Liver (tissue), 3 donors: ENCODE data around the gene TCERG1L.

Experiments
- CTCF ChIP-seq: fragments of 150-350 bp; IDR thresholded peaks from 2 replicates; pipeline ENCODE4 v1.5.1; 2017; ENCODE audit warnings: improper control_type of control experiment, low read depth, low read length; ENCODE audit not compliant: missing input control
- EGR1 ChIP-seq, 2 donors: IDR thresholded peaks; 2 replicates each; pipeline ENCODE4 v1.6.1; 2016 to 2018; ENCODE audit warnings: antibody characterized with exemption in 2 of 2, low read depth in 2 of 2
- GABPA ChIP-seq, 2 donors: IDR thresholded peaks in 1 of 2; conservative IDR thresholded peaks in 1 of 2; 2 replicates each; pipeline ENCODE4 v1.6.1; 2016; ENCODE audit warnings: antibody characterized with exemption in 2 of 2, mild to moderate bottlenecking in 1 of 2, moderate library complexity in 1 of 2
- JUND ChIP-seq, 2 donors: IDR thresholded peaks; 2 replicates each; pipeline ENCODE4 v1.6.1; 2016; ENCODE audit warnings: antibody characterized with exemption in 2 of 2
- RXRA ChIP-seq, 2 donors: IDR thresholded peaks; 2 replicates each; pipeline ENCODE4 v1.6.1; 2017 to 2018; ENCODE audit warnings: antibody characterized with exemption in 2 of 2, mild to moderate bottlenecking in 1 of 2
- SP1 ChIP-seq: IDR thresholded peaks from 2 replicates; pipeline ENCODE4 v1.6.1; 2018; ENCODE audit warnings: antibody characterized with exemption, mild to moderate bottlenecking
- TAF1 ChIP-seq: conservative IDR thresholded peaks from 2 replicates; pipeline ENCODE4 v1.6.1; 2016; ENCODE audit warnings: antibody characterized with exemption, mild to moderate bottlenecking
- YY1 ChIP-seq: IDR thresholded peaks from 2 replicates; pipeline ENCODE4 v1.6.1; 2016; ENCODE audit warnings: antibody characterized with exemption, mild to moderate bottlenecking
- TF ChIP-seq, protein P1 (sequence below): IDR thresholded peaks from 2 replicates; pipeline ENCODE4 v1.6.1; 2016; ENCODE audit warnings: antibody characterized with exemption
- donor health status: healthy.
- donor health status: healthy.

DNA sequence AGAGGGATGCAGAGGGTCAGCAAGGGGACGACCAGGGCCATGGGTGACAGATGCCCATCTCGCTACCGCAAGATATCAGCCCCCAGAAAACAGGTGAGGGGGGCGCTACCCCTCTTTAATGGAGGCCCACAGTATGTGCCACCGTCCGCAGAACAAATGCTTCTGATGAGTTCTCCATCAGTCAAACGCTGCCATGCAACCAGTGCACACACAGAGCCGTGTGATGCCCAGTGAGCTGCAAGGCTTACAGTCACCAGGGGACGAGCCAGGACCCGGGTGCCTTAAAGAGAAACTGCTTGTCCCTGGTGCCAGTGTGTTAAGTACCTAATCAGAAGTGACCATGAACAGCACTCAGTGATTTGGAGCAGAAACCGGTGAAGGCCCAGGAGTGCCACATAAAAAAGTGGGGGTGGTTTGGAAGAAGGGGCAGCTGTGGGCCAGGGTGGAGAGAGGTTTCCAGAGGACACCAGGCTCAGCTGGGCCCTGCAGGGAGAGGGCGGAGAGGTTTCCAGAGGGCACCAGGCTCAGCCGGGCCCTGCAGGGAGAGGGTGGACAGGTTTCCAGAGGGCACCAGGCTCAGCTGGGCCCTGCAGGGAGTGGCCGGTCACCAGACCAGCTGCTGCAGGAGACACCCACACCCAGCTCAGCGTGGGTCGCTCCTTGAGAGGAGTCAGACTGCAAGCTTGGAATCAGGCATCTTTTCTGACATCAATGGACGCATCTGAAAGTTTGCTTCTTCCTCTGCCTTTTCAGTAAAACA lies 50.9 kb downstream of the TCERG1L start:
- no peak for TF ChIP-seq TAF1
- no peak for TF ChIP-seq CTCF
- no peak for TF ChIP-seq JUND (IDR thresholded peaks at IDR 0.05)
- TF ChIP-seq YY1, result no peak
- TF ChIP-seq RXRA (IDR thresholded peaks at IDR 0.05), result no peak
- TF ChIP-seq, protein P1, sequence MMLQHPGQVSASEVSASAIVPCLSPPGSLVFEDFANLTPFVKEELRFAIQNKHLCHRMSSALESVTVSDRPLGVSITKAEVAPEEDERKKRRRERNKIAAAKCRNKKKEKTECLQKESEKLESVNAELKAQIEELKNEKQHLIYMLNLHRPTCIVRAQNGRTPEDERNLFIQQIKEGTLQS, result no peak
- no peak for TF ChIP-seq SP1
- no peak for TF ChIP-seq GABPA (IDR thresholded peaks at IDR 0.05 in 1 of 2, conservative IDR thresholded peaks at IDR 0.05 in 1 of 2)
- TF ChIP-seq EGR1 (IDR thresholded peaks at IDR 0.05; ENCODE audit: low read depth in 2 of 2), result no peak
